H1 (cell line): ENCODE results near the gene CELSR1. TPM values are rescaled to one million over a fixed set of nuclear protein-coding genes. Genes with fewer than 3 reads are reported as not detected.

Source experiments
- BACH1 ChIP-seq: IDR thresholded peaks from 2 replicates; pipeline ENCODE4 v1.6.1; 2012; ENCODE audit warnings: low read length, improper control_type of control experiment
- CTCF ChIP-seq, 3 experiments: IDR thresholded peaks; 1 replicate in 2 of 3; 2 replicates in 1 of 3; pipeline versions ENCODE4 v1.5.1 to v1.6.1; 2011; ENCODE audit warnings: low read length in 3 of 3, mild to moderate bottlenecking in 3 of 3, inconsistent platforms in 2 of 3, low read depth in 1 of 3, moderate library complexity in 1 of 3; ENCODE audit not compliant: insufficient read depth in 1 of 3; ENCODE audit errors: control extremely low read depth in 1 of 3
- E2F6 ChIP-seq: IDR thresholded peaks from 2 replicates; pipeline ENCODE4 v1.6.1; 2012; ENCODE audit warnings: inconsistent platforms
- JUND ChIP-seq: IDR thresholded peaks from 2 replicates; pipeline ENCODE4 v1.6.1; 2011; ENCODE audit warnings: mild to moderate bottlenecking, improper control_type of control experiment, low read length
- NANOG ChIP-seq: IDR thresholded peaks from 2 replicates; pipeline ENCODE4 v1.6.1; 2011; ENCODE audit warnings: low read length, low read depth, mild to moderate bottlenecking, inconsistent platforms; ENCODE audit not compliant: insufficient read depth, poor library complexity, severe bottlenecking
- PHF8 ChIP-seq: fragments of 200-600 bp; sonication (generic); conservative IDR thresholded peaks from 2 replicates; pipeline ENCODE4 v1.7.1; 2012; ENCODE audit warnings: low read depth, mild to moderate bottlenecking, inconsistent platforms, low read length, moderate library complexity
- POLR2A ChIP-seq, 2 experiments: IDR thresholded peaks; 1 replicate in 1 of 2; 2 replicates in 1 of 2; pipeline ENCODE4 v1.6.1; 2011; ENCODE audit warnings: low read depth in 2 of 2, low read length in 2 of 2, mild to moderate bottlenecking in 2 of 2; ENCODE audit errors: control extremely low read depth in 1 of 2
- RNF2 ChIP-seq: fragments of 200-900, 300-1000 bp; sonication (generic); IDR thresholded peaks from 2 replicates; pipeline ENCODE4 v1.7.1; 2016; ENCODE audit warnings: borderline replicate concordance, low read depth, mild to moderate bottlenecking, antibody characterized with exemption, low read length; ENCODE audit not compliant: poor library complexity, severe bottlenecking; ENCODE audit errors: missing control alignments
- SUZ12 ChIP-seq: fragments of 200-600 bp; sonication (generic); IDR thresholded peaks from 2 replicates; pipeline ENCODE4 v1.6.1; 2012; ENCODE audit warnings: mild to moderate bottlenecking, inconsistent platforms, low read length, moderate library complexity, mixed read lengths
- polyA plus RNA-seq, 7 experiments: library from polyadenylated mRNA; depleted of rRNA in 3 of 7; stranded (reverse) in 5 of 7; unstranded in 2 of 7; fragments of >200 nt in 5 of 7; fragments of 200-250 nt in 2 of 7; gene quantifications; 1 replicate in 5 of 7; 2 replicates in 1 of 7; 4 replicates in 1 of 7; pipeline versions ENCODE4 v1.2.1 to v1.2.3, GENCODE V29; 2011 to 2013; ENCODE audit warnings: missing spikeins in 2 of 7, mixed read lengths in 2 of 7
- total RNA-seq: library from RNA; stranded (reverse); fragmentation: NEBNext Ultra II Directional; extraction: Animal tissue kit (Norgen Biotek cat#: 25700); gene quantifications from 2 replicates; pipeline ENCODE4 v1.2.1, GENCODE V29; 2021

CELSR1 gene
- total and polyA plus RNA-seq, 2 of the 8 experiments (the other 6 are each of a cell fraction or from before 2014, with no cell fraction given), result 9.0 to 12.4 TPM

GRCh38 chr22:46368871-46369715 lies 168.3 kb downstream of the CELSR1 start (continued):
- TF ChIP-seq CTCF (IDR thresholded peaks at IDR 0.05; ENCODE audit: control extremely low read depth in 1 of 3, insufficient read depth in 1 of 3, low read depth in 1 of 3, low read length in 3 of 3) (no peak), POLR2A (IDR thresholded peaks at IDR 0.05; ENCODE audit: control extremely low read depth in 1 of 2, low read depth in 2 of 2, low read length in 2 of 2) (no peak), NANOG (no peak), SUZ12 (no peak), RNF2 (no peak), PHF8 (no peak), E2F6 (no peak), JUND (no peak), BACH1 (no peak)
